Right lobe of liver (tissue), 6 donors: ENCODE results near the gene NPL. TPM values are rescaled to one million over a fixed set of nuclear protein-coding genes. Genes with fewer than 3 reads are reported as not detected.
A peak's percentile ranks its signal among the peaks of the same experiment; 100 is the strongest.

ENCODE experiments used
- ATAC-seq, 4 donors: fragments of 200-7000 bp; cut with Tn5 transposase; one replicate each; pipeline ENCODE4 v1.9.1; 2020; ENCODE audit warnings: mild to moderate bottlenecking in 4 of 4, moderate library complexity in 4 of 4
- DNase-seq, 3 donors: peaks; one replicate each; pipeline ENCODE4 v3.0.0-alpha.2; 2020
- H3K27ac ChIP-seq, 3 donors: fragments of 200-600 bp; one replicate each; pipeline ENCODE4 v1.8.0; 2022
- H3K27me3 ChIP-seq, 2 donors: fragments of 200-600 bp; one replicate each; pipeline ENCODE4 v1.8.0; 2022
- H3K36me3 ChIP-seq, 4 donors: fragments of 200-600 bp; sonication (generic) in 1 of 4; one replicate each; pipeline versions ENCODE4 v1.5.1 to v1.8.0; 2017 to 2022; ENCODE audit warnings: control low read depth in 1 of 4
- H3K4me1 ChIP-seq, 4 donors: fragments of 200-600 bp; sonication (generic) in 1 of 4; one replicate each; pipeline versions ENCODE4 v1.5.1 to v1.8.0; 2017 to 2022; ENCODE audit warnings: control low read depth in 1 of 4
- H3K4me3 ChIP-seq, 3 donors: fragments of 200-600 bp; one replicate each; pipeline ENCODE4 v1.8.0; 2022
- H3K9me3 ChIP-seq, 4 donors: fragments of 200-600 bp; sonication (generic) in 1 of 4; one replicate each; pipeline versions ENCODE4 v1.5.1 to v1.8.0; 2017 to 2022; ENCODE audit warnings: control low read depth in 1 of 4
- POLR2A ChIP-seq: fragments of 450-650 bp; IDR thresholded peaks from one replicate; pipeline ENCODE4 v1.6.1; 2017; ENCODE audit warnings: antibody characterized with exemption, mild to moderate bottlenecking
- whole genome bisulfite sequencing: methylation state at CpG from one replicate; pipeline ENCODE4 v1.1.6; 2018; ENCODE audit warnings: low coverage, low lambda C conversion rate; ENCODE audit not compliant: insufficient coverage; ENCODE audit errors: missing lambda C conversion rate; 5-methylcytosine and 5-hydroxymethylcytosine counted together
- intact Hi-C, 2 donors: fragments of 100-400 bp; cut with DNase I; formaldehyde crosslinking; loops; one replicate each; pipeline versions ENCODE4 v1.11.2 to v1.14.1; 2022
- total RNA-seq, 6 experiments: library from RNA; depleted of rRNA in 2 of 6; stranded (reverse); fragments of >200 nt in 2 of 6; fragmentation: NEBNext Ultra II Directional in 3 of 6; extraction: Animal tissue kit (Norgen Biotek cat#: 25700) in 3 of 6; gene quantifications; one replicate each; pipeline versions ENCODE4 v1.1.0 to v1.2.4, GENCODE V29; 2016 to 2023
- TF ChIP-seq, protein P1 (sequence below), 4 donors: fragments of 200-600 bp in 3 of 4; fragments of 450-650 bp in 1 of 4; IDR thresholded peaks; one replicate each; pipeline versions ENCODE4 v1.5.1 to v1.8.0; 2016 to 2022; ENCODE audit warnings: antibody characterized with exemption in 4 of 4, mild to moderate bottlenecking in 2 of 4
- donor health status: DM: no; HTN: yes; CAD: no.
- donor health status: DM: no; HTN: no; CAD: no.
- donor health status: DM: no; HTN: no; CAD: no.
- donor health status: DM: no; HTN: yes; CAD: no.
- donor health status: DM: no; HTN: yes; CAD: no.

Gene NPL
- total RNA-seq, 6 experiments from 2014 or later: 10.1 to 28.1 (median 14.4) TPM

DNA sequence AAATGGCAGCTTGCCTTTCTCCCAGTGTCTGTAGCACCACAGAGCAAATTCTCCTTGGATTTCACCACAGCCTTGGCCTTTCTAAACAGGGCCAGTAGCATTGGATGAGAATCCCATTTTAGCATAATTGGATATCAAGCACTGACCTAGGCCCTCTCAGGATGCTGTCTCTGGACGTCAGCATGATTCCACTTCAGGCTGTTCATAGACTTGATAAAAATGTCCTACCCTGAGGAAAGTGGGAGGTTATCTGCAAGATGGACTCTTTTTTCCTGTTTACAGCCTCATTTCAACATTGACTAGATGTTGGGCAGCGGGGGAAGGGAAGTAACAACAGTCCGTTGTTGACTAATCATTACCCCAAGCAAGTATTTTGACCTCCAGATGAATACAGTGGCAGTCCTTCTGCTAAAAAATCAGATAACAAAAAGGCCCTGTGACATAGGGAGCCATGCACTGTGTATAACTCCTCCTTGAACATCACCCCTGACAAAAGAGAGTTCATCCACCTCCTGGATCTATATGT, 5.2 kb downstream of the NPL start:
- Histone ChIP-seq H3K4me3 (no peak overlapping the region), H3K4me1 (peaks cover 0 to 18% (median 4%) of the 10 kb centered on the region in 4 donors), H3K9me3 (no peaks in the 10 kb centered on the region), H3K27me3 (no peaks in the 10 kb centered on the region), H3K27ac (peak overlapping the region; percentile 35 to 69 (median 47)), H3K36me3 (no peaks in the 10 kb centered on the region)
- intact Hi-C loops: no loop called here
- peak in 1 of 3 donors; percentile 49 for DNase-seq
- 18% methylated on average over 3 of the region's 3 CpGs for WGBS
- no peak for TF ChIP-seq POLR2A
- TF ChIP-seq, protein P1, sequence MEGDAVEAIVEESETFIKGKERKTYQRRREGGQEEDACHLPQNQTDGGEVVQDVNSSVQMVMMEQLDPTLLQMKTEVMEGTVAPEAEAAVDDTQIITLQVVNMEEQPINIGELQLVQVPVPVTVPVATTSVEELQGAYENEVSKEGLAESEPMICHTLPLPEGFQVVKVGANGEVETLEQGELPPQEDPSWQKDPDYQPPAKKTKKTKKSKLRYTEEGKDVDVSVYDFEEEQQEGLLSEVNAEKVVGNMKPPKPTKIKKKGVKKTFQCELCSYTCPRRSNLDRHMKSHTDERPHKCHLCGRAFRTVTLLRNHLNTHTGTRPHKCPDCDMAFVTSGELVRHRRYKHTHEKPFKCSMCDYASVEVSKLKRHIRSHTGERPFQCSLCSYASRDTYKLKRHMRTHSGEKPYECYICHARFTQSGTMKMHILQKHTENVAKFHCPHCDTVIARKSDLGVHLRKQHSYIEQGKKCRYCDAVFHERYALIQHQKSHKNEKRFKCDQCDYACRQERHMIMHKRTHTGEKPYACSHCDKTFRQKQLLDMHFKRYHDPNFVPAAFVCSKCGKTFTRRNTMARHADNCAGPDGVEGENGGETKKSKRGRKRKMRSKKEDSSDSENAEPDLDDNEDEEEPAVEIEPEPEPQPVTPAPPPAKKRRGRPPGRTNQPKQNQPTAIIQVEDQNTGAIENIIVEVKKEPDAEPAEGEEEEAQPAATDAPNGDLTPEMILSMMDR (IDR thresholded peaks at IDR 0.05): no peak
- peak; percentile 75 to 81 (median 79) for ATAC-seq

DNA sequence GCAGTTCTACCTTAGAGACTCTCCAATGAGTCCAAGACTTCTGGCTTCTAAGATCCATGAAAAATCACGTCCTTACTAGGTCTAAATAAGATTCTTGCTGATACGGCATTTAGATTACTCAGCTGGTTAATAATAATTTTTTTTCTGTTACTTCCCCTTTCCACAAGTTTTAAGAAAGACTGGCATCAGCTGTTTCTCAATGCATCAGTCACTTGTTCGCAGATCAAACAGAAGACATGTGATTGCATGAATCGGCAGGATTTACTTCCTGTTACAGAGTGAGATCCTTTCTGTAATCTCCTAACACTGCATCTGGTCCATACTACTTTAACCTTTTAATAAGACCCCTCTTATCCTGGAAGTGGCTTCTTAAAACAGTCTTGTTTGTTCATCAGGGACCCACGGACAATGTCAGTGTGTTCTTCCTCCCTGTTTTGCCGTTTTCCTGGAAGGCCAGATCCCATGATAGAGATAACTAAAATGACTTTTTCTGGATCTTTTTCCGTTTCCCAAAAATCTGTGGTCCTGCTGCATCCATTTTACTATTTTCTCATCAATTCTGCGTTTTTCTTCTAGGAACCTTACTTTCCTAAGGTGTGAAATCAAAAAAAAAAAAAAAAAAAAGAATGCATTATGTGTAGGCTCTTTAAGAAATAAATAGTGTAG, 6.1 kb downstream of the NPL start:
- TF ChIP-seq, protein P1 (IDR thresholded peaks at IDR 0.05): no peak
- no peak for TF ChIP-seq POLR2A
- peak; percentile 65 to 76 (median 68) for ATAC-seq
- Histone ChIP-seq H3K27me3 (no peaks in the 10 kb centered on the region), H3K4me3 (no peak overlapping the region), H3K27ac (peak overlapping the region in 2 of 3 donors; percentile 47 to 69), H3K36me3 (no peaks in the 10 kb centered on the region), H3K9me3 (no peaks in the 10 kb centered on the region), H3K4me1 (peaks cover 0 to 18% (median 4%) of the 10 kb centered on the region in 4 donors)
- intact Hi-C loops: no loop called here
- DNase-seq: no peak
- 32% methylated on average over 8 of the region's 8 CpGs for WGBS

DNA sequence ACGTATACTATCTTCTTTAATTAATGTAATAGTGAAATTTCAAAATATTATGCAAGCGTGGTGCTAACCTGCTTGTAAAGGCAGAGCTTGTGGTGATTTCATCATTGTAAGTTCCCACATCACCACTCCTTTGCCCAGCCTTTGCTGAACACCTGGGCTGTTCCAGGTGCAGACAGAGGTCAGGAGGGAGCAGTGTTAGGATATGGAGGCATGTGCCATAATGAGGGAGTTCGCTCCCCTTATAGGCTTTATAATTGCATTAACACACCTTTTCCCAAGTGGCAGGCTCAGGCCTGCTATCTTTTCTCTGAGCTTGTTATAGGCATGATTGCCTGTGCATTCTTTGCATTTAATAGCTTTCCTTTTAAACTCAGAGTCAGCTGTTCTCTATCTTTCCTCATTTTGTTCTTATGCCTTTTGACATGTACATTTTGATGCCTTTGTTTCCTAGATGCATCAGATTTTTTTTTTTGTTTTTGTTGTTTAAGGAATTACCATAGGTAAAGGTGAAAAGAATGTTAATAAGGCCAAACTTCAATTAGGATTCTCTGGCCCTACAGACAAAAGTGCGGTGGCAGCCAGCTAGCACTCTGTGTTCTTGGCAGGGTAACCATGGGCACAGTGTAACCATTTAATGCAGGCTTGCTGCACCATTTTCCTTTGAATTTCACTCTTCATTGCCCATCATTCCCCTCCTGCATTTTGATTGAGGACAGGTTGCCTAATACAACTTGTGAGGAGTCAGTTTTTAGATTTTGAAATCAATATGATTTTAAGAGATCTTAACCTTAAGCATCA, 12.6 kb downstream of the NPL start:
- H3K36me3 ChIP-seq: peaks cover 0 to 15% (median 0%) of the 10 kb centered on the region in 4 donors
- H3K4me3 ChIP-seq: no peak overlapping the region
- ATAC-seq (no peak), DNase-seq (no peak)
- 89% methylated on average over 4 of the region's 4 CpGs for WGBS
- no peaks in the 10 kb centered on the region for H3K4me1 ChIP-seq
- no peak overlapping the region for H3K27ac ChIP-seq
- TF ChIP-seq, protein P1 (IDR thresholded peaks at IDR 0.05): no peak
- no peak for TF ChIP-seq POLR2A
- H3K27me3 ChIP-seq: no peaks in the 10 kb centered on the region
- no peaks in the 10 kb centered on the region for H3K9me3 ChIP-seq
- intact Hi-C loops: no loop called here

DNA sequence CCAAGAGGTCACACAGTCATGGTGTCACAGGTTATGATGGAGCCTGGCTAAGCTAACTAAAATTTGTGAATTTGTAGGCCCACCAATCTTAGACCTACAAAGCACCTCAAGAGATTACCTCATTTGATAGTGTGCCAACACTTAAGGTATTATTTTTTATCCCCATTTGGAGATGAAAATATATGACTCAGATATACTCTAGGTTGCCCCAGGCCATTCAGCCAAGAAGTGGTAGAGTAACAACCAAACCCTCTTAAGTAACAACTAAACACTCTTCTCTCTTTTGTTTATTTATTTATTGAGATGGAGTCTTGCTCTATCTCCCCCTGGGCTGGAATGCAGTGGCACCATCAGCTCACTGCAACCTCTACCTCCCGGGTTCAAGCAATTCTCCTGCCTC, 14.3 kb downstream of the NPL start:
- Histone ChIP-seq H3K36me3 (peaks cover 0 to 16% (median 0%) of the 10 kb centered on the region in 4 donors), H3K27ac (no peak overlapping the region), H3K4me1 (no peaks in the 10 kb centered on the region), H3K4me3 (no peak overlapping the region), H3K27me3 (no peaks in the 10 kb centered on the region), H3K9me3 (no peaks in the 10 kb centered on the region)
- DNase-seq (no peak), ATAC-seq (no peak)
- intact Hi-C loops: no loop called here
- TF ChIP-seq POLR2A: no peak
- TF ChIP-seq, protein P1 (IDR thresholded peaks at IDR 0.05): no peak
- WGBS: 91% methylated on average over 1 of the region's 1 CpG
